K562 (cell line): ENCODE data around the gene TPD52L1. TPM values are rescaled to one million over a fixed set of nuclear protein-coding genes. Genes with fewer than 3 reads are reported as not detected.

Source experiments
- ARID1B ChIP-seq: fragments of 450-650 bp; IDR thresholded peaks from 2 replicates; pipeline ENCODE4 v1.6.1; 2016; ENCODE audit warnings: antibody characterized with exemption, mild to moderate bottlenecking, inconsistent platforms
- BCOR ChIP-seq: fragments of 450-650 bp; IDR thresholded peaks from 2 replicates; pipeline ENCODE4 v1.6.1; 2016
- ELF2 ChIP-seq: fragments of 250-450 bp; sonication (Bioruptor Pico); IDR thresholded peaks from 2 replicates; pipeline ENCODE4 v1.5.0; 2021; ENCODE audit warnings: mild to moderate bottlenecking
- HCFC1 ChIP-seq: IDR thresholded peaks from 2 replicates; pipeline ENCODE4 v1.6.1; 2012; ENCODE audit warnings: low read depth, low read length, improper control_type of control experiment
- HLTF ChIP-seq: fragments of 450-650 bp; IDR thresholded peaks from 2 replicates; pipeline ENCODE4 v1.6.1; 2016
- KDM1A ChIP-seq, 2 experiments: fragments of 450-650 bp; IDR thresholded peaks; 2 replicates each; pipeline ENCODE4 v1.6.1; 2016; ENCODE audit warnings: mild to moderate bottlenecking in 2 of 2
- KLF13 ChIP-seq: fragments of 450-650 bp; IDR thresholded peaks from 2 replicates; pipeline ENCODE4 v1.6.1; 2016; ENCODE audit warnings: missing genetic modification characterization, low read depth, mild to moderate bottlenecking, missing compliant biosample characterization, moderate library complexity, borderline replicate concordance
- NFRKB ChIP-seq: fragments of 450-650 bp; IDR thresholded peaks from 2 replicates; pipeline ENCODE4 v1.6.1; 2016; ENCODE audit warnings: low read depth
- PML ChIP-seq: IDR thresholded peaks from 2 replicates; pipeline ENCODE4 v1.6.1; 2012; ENCODE audit warnings: low read length, inconsistent platforms
- RBFOX2 ChIP-seq: fragments of 200-400 bp; formaldehyde crosslinking; IDR thresholded peaks from 2 replicates; pipeline ENCODE4 v1.6.1; 2017; ENCODE audit warnings: low read depth, mild to moderate bottlenecking, low read length, moderate library complexity
- SOX6 ChIP-seq: fragments of 450-650 bp; IDR thresholded peaks from 2 replicates; pipeline ENCODE4 v1.6.1; 2014; ENCODE audit warnings: mild to moderate bottlenecking
- ZNF124 ChIP-seq: sonication (generic); formaldehyde crosslinking; IDR thresholded peaks from 2 replicates; pipeline ENCODE4 v1.8.1; 2022; ENCODE audit warnings: missing genetic modification reagents
- polyA plus RNA-seq, 8 experiments: library from polyadenylated mRNA; depleted of rRNA in 4 of 8; stranded (reverse) in 5 of 8; unstranded in 3 of 8; fragments of >200 nt; fragmentation: Nextera tagmentation in 2 of 8; fragmentation: Illumina TruSeq in 1 of 8; extraction: Ambion mirVana in 2 of 8; extraction: Trizol in 1 of 8; gene quantifications; 2 replicates each; pipeline versions ENCODE4 v1.2.1 to v1.2.3, GENCODE V29; 2011 to 2014; ENCODE audit warnings: inconsistent platforms in 1 of 8, missing spikeins in 1 of 8
- total RNA-seq, 7 experiments: library from RNA; depleted of rRNA in 6 of 7; stranded (reverse); fragments of >200 nt in 6 of 7; fragmentation: Illumina TruSeq in 2 of 7; extraction: Trizol in 2 of 7; gene quantifications; 2 replicates each; pipeline versions ENCODE4 v1.2.1 to v1.2.3, GENCODE V29; 2011 to 2021; ENCODE audit warnings: low replicate concordance in 1 of 7
- TF ChIP-seq, protein P1 (sequence below): fragments of 450-650 bp; IDR thresholded peaks from 2 replicates; pipeline ENCODE4 v1.7.1; 2018; ENCODE audit warnings: mild to moderate bottlenecking, low read depth; ENCODE audit not compliant: partially characterized antibody
- TF ChIP-seq, protein P2 (sequence below): fragments of 450-650 bp; formaldehyde crosslinking; IDR thresholded peaks from 2 replicates; pipeline ENCODE4 v1.4.0; 2020; ENCODE audit warnings: mild to moderate bottlenecking, moderate library complexity
- TF ChIP-seq, protein P3 (sequence below): sonication (generic); formaldehyde crosslinking; IDR thresholded peaks from 2 replicates; pipeline ENCODE4 v1.8.1; 2022; ENCODE audit warnings: missing genetic modification reagents
- TF ChIP-seq, protein P4 (sequence below): fragments of 250-450 bp; sonication (Bioruptor Pico); IDR thresholded peaks from 2 replicates; pipeline ENCODE4 v1.5.0; 2021; ENCODE audit warnings: mild to moderate bottlenecking, moderate library complexity

TPD52L1 gene
- total and polyA plus RNA-seq, 9 of the 15 experiments (the other 6 are each of a cell fraction or from before 2014, with no cell fraction given) = 12.9 to 149 (median 75.7) TPM

DNA sequence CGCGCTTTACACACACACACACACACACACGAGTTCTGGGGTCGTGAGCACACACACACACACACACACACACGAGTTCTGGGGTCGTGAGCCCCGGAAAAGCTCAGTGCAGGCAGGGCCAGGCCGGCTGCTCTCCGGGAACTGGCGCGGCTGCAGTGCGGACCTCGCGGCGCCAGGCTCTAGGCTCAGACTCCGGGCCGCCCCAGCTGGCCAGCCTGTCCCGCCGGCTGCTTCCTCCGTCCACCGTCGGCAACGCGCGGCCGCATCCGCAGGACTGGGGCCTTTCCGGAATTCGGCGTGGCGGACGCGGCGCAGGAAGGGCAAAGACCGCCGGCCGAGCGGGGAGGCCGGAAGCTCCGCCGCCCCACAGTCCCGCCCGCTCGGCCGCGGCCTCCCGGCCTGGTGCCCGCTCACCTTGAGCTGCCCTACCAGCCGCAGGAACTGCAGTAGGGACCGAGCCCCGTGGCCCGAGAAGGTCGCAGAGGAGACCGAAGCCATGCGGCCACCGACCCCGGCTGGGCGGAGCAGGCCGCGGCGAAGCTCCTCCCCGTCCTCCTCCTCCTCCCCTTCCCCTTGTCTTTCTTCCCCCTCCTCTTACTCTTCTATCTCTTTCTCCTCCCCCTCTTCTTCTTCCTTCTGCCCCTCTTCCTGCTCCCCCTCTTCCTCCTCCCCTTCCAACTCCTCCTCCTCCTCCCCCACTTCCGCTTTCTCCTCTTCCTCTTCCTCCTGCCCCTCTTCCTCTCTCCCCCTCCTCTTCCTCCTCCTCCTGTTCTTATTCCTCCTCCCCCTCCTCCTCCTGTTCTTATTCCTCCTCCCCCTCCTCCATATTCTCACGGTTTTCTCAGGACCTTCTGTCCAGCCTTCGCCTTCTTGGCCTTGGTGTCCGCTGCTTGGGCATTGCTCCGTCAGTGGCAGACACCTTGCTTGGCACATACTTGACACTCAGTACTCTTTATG lies 148.1 kb downstream of the TPD52L1 start, which contains the start of gene HDDC2 (continued):
- TF ChIP-seq, protein P1, sequence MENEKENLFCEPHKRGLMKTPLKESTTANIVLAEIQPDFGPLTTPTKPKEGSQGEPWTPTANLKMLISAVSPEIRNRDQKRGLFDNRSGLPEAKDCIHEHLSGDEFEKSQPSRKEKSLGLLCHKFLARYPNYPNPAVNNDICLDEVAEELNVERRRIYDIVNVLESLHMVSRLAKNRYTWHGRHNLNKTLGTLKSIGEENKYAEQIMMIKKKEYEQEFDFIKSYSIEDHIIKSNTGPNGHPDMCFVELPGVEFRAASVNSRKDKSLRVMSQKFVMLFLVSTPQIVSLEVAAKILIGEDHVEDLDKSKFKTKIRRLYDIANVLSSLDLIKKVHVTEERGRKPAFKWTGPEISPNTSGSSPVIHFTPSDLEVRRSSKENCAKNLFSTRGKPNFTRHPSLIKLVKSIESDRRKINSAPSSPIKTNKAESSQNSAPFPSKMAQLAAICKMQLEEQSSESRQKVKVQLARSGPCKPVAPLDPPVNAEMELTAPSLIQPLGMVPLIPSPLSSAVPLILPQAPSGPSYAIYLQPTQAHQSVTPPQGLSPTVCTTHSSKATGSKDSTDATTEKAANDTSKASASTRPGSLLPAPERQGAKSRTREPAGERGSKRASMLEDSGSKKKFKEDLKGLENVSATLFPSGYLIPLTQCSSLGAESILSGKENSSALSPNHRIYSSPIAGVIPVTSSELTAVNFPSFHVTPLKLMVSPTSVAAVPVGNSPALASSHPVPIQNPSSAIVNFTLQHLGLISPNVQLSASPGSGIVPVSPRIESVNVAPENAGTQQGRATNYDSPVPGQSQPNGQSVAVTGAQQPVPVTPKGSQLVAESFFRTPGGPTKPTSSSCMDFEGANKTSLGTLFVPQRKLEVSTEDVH = peak; percentile 77
- TF ChIP-seq ELF2 (peak; percentile 43; the same call in 1 of the 2 replicates), ARID1B (peak; percentile 67), KDM1A (IDR thresholded peaks at IDR 0.05) (peak; percentile 45 to 53; a peak in 3 of 4 replicates), BCOR (peak; percentile 82), HLTF (peak; percentile 96), PML (peak; percentile 26; the same call in 1 of the 2 replicates), RBFOX2 (peak; percentile 97), NFRKB (peak; percentile 95), KLF13 (tag) (peak; percentile 25; the same call in 1 of the 2 replicates), ZNF124 (0 out of 2 replicates have a peak, but pooled peaks have one; percentile 69), HCFC1 (peak; percentile 30; the same call in 1 of the 2 replicates), SOX6 (peak; percentile 42; the same call in 1 of the 2 replicates)
- TF ChIP-seq, protein P2, sequence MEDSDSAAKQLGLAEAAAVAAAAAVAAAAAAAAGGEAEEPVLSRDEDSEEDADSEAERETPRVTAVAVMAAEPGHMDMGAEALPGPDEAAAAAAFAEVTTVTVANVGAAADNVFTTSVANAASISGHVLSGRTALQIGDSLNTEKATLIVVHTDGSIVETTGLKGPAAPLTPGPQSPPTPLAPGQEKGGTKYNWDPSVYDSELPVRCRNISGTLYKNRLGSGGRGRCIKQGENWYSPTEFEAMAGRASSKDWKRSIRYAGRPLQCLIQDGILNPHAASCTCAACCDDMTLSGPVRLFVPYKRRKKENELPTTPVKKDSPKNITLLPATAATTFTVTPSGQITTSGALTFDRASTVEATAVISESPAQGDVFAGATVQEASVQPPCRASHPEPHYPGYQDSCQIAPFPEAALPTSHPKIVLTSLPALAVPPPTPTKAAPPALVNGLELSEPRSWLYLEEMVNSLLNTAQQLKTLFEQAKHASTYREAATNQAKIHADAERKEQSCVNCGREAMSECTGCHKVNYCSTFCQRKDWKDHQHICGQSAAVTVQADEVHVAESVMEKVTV (CRISPR knock-in tag) = no peak
- TF ChIP-seq, protein P3, sequence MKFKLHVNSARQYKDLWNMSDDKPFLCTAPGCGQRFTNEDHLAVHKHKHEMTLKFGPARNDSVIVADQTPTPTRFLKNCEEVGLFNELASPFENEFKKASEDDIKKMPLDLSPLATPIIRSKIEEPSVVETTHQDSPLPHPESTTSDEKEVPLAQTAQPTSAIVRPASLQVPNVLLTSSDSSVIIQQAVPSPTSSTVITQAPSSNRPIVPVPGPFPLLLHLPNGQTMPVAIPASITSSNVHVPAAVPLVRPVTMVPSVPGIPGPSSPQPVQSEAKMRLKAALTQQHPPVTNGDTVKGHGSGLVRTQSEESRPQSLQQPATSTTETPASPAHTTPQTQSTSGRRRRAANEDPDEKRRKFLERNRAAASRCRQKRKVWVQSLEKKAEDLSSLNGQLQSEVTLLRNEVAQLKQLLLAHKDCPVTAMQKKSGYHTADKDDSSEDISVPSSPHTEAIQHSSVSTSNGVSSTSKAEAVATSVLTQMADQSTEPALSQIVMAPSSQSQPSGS (CRISPR knock-in tag) = no peak
- TF ChIP-seq, protein P4, sequence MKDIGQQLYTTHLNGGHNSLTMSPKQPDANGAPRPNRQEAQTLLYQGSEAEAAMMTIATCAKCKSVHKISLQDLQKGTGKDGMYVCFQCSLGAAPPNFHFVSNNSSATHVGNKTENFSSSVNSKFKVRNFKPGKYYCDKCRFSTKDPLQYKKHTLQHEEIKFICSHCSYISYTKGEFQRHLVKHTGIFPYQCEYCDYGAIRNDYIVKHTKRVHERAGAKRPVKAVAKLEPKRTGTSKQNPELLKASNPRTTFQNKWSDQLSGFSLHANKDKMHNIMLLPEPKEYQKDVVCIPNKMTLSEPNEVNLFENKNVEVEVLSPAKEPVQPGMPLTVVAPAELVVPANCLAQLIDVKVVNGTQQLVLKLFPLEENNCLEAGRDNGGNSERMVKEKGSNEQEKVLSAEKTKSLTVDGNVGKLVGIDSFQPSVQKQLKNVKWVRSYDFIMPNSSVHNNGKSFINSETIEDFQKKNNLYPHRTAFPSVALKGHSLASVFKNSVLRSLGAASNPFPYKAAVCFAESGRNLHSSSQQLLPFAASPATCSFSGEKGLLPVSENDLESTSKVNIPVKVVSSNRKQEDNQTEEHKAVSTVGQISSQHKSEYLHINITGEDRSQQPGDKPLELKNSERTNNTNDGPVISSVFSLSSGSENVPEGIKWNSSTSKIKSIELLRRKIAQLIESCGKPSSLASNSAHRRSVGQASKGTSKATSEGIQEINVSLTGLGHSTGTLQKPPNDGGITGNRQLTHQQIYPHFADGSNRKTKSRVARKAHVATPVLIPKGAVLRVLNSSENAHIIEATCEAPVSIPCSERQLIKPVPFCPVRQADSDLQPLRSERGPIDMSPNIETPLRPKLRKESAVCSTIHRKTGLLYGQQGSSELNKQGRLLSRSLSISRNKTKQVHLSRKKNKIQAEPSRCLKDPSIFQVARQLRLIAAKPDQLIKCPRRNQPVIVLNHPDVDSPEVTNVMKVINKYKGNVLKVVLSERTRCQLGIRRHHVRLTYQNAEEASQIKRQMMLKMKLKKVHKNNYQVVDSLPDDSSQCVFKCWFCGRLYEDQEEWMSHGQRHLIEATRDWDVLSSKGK (CRISPR knock-in tag) = no peak
